GM13977 (cell line): ENCODE data around the gene SCAMP4.

Experiments used
- DNase-seq: peaks from one replicate; pipeline ENCODE4 v3.0.0; 2012; ENCODE audit warnings: low spot score
- in situ Hi-C: fragments of 300-500 bp; cut with MboI; formaldehyde crosslinking; loops from one replicate; pipeline ENCODE4 v1.12.0; 2022; ENCODE audit warnings: low sequenced_read_pairs, low pct_unique_long_range_greater_than_20kb, mixed read lengths, inconsistent platforms; ENCODE audit not compliant: unreplicated experiment
- TF ChIP-seq, protein P1 (sequence below): IDR thresholded peaks from 2 replicates; pipeline ENCODE4 v1.5.1; 2012; ENCODE audit warnings: mild to moderate bottlenecking, control low read depth; ENCODE audit not compliant: insufficient read depth; ENCODE audit errors: extremely low read depth, missing control alignments

SCAMP4 gene

DNA sequence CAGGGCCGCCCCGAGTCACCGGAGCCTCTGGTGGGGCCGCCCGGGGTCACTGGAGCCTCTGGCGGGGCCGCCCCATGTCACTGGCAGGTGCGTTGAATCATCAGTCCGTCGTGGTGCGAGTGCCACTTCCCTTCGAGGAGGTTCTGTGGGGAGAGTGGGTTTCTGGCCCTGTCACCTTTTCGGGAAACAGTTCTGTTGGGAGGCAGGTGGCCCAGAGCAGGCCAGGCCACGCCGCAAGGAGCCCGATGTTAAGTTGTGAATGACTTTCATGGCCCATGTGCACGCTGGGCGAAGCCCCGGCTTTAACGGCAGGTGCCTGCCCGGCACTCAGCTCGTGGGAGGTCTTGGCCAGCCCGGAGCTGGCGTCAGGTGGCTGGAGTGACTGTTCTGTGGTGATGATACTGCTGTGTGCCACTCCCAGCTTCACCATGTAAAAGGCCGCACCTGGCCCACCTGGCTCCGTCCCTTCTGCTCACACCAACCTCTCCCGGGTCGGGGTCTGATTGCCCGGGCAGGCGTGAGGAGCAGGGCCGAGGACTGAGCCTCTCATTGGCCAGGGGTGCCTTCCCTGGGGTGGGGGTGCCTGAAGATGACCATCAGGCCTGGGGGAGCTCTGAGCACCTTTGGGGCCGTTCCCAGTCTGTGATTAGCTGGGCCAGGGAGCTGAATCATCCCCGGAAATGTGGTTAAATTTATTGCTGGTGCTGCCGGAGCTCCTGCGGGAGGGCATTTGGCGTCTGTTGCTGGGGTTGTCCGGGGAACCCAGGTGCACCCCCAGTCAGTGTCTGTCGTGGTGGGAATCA, 65.0 kb downstream of the SCAMP4 start:
- no peak for DNase-seq
- in situ Hi-C loops, result no loop called here
- TF ChIP-seq, protein P1, sequence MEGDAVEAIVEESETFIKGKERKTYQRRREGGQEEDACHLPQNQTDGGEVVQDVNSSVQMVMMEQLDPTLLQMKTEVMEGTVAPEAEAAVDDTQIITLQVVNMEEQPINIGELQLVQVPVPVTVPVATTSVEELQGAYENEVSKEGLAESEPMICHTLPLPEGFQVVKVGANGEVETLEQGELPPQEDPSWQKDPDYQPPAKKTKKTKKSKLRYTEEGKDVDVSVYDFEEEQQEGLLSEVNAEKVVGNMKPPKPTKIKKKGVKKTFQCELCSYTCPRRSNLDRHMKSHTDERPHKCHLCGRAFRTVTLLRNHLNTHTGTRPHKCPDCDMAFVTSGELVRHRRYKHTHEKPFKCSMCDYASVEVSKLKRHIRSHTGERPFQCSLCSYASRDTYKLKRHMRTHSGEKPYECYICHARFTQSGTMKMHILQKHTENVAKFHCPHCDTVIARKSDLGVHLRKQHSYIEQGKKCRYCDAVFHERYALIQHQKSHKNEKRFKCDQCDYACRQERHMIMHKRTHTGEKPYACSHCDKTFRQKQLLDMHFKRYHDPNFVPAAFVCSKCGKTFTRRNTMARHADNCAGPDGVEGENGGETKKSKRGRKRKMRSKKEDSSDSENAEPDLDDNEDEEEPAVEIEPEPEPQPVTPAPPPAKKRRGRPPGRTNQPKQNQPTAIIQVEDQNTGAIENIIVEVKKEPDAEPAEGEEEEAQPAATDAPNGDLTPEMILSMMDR, result no peak

DNA sequence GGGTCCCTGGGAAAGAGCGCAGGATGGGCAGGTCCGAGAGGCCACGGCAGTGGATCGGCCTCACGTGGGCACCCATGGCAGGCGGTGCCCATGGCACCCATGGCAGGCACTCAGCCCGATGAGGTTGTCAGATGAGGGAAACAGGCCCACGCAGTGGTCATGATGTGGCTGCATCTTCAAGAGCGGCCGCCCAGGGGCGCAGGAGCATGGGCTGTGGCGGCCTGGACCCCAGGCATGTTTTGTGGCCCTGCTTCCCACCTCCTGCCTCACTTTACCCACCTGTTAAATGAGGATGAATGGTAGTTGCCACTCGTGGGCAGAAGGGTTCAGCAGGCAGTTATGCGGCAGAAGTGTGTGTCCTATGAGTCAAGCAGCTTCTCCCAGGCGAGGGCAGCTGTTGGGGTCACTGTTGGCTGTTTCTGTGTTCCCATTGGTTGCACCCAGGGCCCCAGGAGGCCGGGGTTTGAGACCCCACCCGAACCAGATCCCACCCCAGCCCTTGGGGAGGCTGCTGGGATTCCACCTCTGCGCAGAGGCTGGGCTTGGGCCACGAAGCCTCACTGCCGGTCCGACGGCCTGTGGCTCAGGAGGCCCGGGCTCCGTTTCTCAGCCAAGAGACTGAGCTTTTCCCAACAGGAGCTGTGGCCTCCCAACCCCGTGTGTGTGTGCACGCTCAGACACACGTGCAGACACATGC, 65.8 kb downstream of the SCAMP4 start:
- DNase-seq, result no peak
- TF ChIP-seq, protein P1, result no peak
- in situ Hi-C loops, result no loop called here

DNA sequence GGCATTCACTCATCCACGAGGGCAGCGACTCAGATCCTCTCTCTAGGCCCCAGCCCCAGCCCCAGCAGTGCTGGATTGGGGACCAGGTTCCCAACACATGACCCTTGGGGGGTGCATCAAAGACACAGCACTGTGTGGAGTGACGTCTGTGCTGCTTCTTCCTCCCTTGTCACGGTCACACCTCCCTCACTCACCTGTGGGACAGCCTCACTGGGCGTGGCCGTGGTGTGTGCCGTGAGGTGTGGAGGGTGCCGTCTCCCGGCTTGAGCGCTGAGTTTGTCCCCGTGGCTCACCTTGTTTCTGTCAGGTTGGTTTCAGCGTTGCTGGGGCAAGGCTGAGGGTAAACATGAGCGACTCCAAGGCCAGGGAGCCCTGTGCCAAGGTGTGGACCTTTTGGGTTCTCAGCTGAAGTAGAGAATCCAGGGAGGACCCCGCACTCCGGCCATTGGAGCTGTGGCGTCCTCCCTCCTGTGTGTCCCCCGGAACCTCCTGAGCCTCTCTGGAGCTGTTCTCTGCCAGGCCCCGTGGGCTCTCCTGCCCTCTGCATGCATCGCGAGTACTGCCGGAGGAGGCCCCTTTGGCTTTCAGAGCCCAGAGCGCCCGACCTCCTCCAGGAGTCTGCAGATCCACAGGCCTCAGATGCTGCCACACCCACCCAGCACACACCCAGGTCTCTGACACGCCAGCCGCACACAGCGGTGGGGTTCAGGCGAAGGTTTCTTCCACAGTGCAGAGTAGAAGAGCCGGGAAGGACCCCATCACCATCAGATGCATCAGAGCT, 69.4 kb downstream of the SCAMP4 start:
- in situ Hi-C loops, result no loop called here
- DNase-seq, result no peak
- TF ChIP-seq, protein P1, result no peak

DNA sequence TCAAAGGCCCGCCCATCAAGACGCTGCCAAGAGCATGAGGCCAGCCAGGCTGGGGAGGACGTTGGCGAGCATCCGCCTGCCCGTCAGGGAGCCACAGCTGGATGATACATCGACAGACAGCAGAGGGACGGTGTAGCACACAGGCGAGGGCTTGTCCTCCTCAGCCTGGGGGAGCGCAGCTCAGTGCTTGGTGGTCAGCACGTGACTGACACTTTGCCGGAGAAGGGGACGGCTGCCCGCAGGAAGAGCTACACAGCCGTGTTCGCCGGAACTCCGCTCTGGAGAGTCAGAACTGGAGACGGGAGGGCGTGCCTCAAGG, 69.9 kb downstream of the SCAMP4 start:
- in situ Hi-C loops, result no loop called here
- TF ChIP-seq, protein P1, result no peak
- DNase-seq, result no peak
